OCI-LY7 (cell line): ENCODE measurements around the gene CUBN. TPM values are rescaled to one million over a fixed set of nuclear protein-coding genes. Genes with fewer than 3 reads are reported as not detected.
"Not testable (repeated sequence)": the region's sequence is repeated elsewhere in the genome, so short reads cannot be mapped to it uniquely, and the experiment has no call there.

Experiments
- BruUV-seq: library from RNA; stranded (reverse); fragments of 400-500 nt; replicated peaks from 2 replicates; lab custom pipeline; 2021; lab: Mats Ljungman, UMichigan
- CTCF ChIA-PET: fragments of 300-600 bp; sonication (Branson Sonifier 250); formaldehyde crosslinking; loops from one replicate; lab custom pipeline; 2022; ENCODE audit warnings: antibody characterized with exemption; ENCODE audit not compliant: unreplicated experiment; lab: Charles Lee
- POLR2A ChIA-PET: fragments of 300-600 bp; sonication (Branson Sonifier 250); formaldehyde crosslinking; loops from one replicate; lab custom pipeline; 2022; ENCODE audit warnings: antibody characterized with exemption; lab: Charles Lee
- DNase-seq: peaks from one replicate; pipeline ENCODE4 v3.0.0-alpha.2; 2015; ENCODE audit warnings: low spot score
- H2AFZ ChIP-seq: fragments of 200-600 bp; sonication (generic), shearing (Covaris generic); 2 replicates; pipeline ENCODE4 v1.6.1; 2014; ENCODE audit warnings: mild to moderate bottlenecking, antibody characterized with exemption, low read length, moderate library complexity
- H3K27ac ChIP-seq: fragments of 200-600 bp; sonication (generic); 2 replicates; pipeline ENCODE4 v1.5.1; 2014; ENCODE audit warnings: mixed run types, low read depth, mild to moderate bottlenecking, moderate library complexity, low read length, inconsistent platforms; ENCODE audit not compliant: poor library complexity, severe bottlenecking
- H3K36me3 ChIP-seq: fragments of 200-600 bp; sonication (generic); 2 replicates; pipeline ENCODE4 v1.6.1; 2014; ENCODE audit warnings: mild to moderate bottlenecking, antibody characterized with exemption, low read length, moderate library complexity, mixed read lengths; ENCODE audit not compliant: insufficient read depth
- H3K4me1 ChIP-seq: fragments of 200-600 bp; sonication (generic); 2 replicates; pipeline ENCODE4 v1.5.1; 2014; ENCODE audit warnings: mild to moderate bottlenecking, low read length; ENCODE audit not compliant: insufficient read depth, poor library complexity, severe bottlenecking
- H3K4me2 ChIP-seq: fragments of 200-600 bp; sonication (generic); 2 replicates; pipeline ENCODE4 v1.6.1; 2014; ENCODE audit warnings: mild to moderate bottlenecking, low read length
- H3K4me3 ChIP-seq: fragments of 200-600 bp; sonication (generic); 2 replicates; pipeline ENCODE4 v1.5.1; 2014; ENCODE audit warnings: mild to moderate bottlenecking, low read depth, low read length; ENCODE audit not compliant: poor library complexity, severe bottlenecking
- H3K79me2 ChIP-seq: fragments of 200-600 bp; sonication (generic); 2 replicates; pipeline ENCODE4 v1.6.1; 2016; ENCODE audit warnings: low read depth, mild to moderate bottlenecking, low read length, moderate library complexity, mixed read lengths; ENCODE audit not compliant: insufficient read depth
- H3K9me2 ChIP-seq: fragments of 200-600 bp; sonication (generic); 2 replicates; pipeline ENCODE4 v1.6.1; 2016; ENCODE audit warnings: mild to moderate bottlenecking, low read length, mixed read lengths; ENCODE audit not compliant: insufficient read depth
- H3K9me3 ChIP-seq: fragments of 200-600 bp; sonication (generic); 2 replicates; pipeline ENCODE4 v1.6.1; 2014; ENCODE audit warnings: mild to moderate bottlenecking, mixed run types, low read length, mixed read lengths
- H4K20me1 ChIP-seq: fragments of 200-600 bp; sonication (generic); 2 replicates; pipeline ENCODE4 v1.6.1; 2014; ENCODE audit warnings: mild to moderate bottlenecking, antibody characterized with exemption, low read length, moderate library complexity, mixed read lengths; ENCODE audit not compliant: insufficient read depth
- EZH2phosphoT487 ChIP-seq: fragments of 200-600 bp; sonication (generic); IDR thresholded peaks from 2 replicates; pipeline ENCODE4 v1.6.1; 2018; ENCODE audit warnings: low read depth, borderline replicate concordance, mild to moderate bottlenecking, mixed run types, antibody characterized with exemption, low read length, moderate library complexity, mixed read lengths
- intact Hi-C: fragments of 100-400 bp; cut with micrococcal nuclease; formaldehyde crosslinking; loops from one replicate; pipeline ENCODE4 v1.10.0; 2022; ENCODE audit not compliant: unreplicated experiment
- total RNA-seq, 2 experiments: library from RNA; depleted of rRNA in 1 of 2; stranded (reverse); fragments of >200 nt in 1 of 2; shearing (Covaris generic) in 1 of 2; gene quantifications; 2 replicates each; pipeline ENCODE4 v1.2.3, GENCODE V29; 2014 to 2022
- TF ChIP-seq, protein P1 (sequence below): fragments of 200-600 bp; sonication (generic); conservative IDR thresholded peaks from 2 replicates; pipeline ENCODE4 v1.5.1; 2014; ENCODE audit warnings: mild to moderate bottlenecking, antibody characterized with exemption, low read length, moderate library complexity, mixed read lengths

CUBN gene
- total RNA-seq, 2 experiments from 2014 or later = 0.13 to 0.25 TPM

DNA sequence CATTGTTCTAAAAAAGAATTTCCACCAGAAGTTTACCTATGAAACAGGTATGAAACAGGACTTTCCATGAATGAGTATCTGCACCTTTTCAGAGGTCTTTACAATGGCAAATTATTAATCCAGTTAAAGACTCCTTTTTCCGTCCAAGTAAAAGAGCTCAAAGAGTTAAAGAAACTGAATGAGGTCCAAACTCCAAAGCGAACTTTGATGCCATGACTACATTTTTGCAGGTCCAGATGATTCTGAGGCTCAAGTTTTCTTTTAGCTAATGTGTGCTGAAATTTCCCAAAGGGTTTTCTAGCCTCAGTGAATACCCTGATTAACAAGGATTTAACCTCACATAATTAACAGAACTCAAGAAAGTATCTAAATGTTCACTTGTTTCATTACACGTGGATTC lies 9.8 kb downstream of the CUBN start:
- intact Hi-C loops = no loop called here
- BruUV-seq = no TSS peak
- CTCF ChIA-PET = no interaction called here

DNA sequence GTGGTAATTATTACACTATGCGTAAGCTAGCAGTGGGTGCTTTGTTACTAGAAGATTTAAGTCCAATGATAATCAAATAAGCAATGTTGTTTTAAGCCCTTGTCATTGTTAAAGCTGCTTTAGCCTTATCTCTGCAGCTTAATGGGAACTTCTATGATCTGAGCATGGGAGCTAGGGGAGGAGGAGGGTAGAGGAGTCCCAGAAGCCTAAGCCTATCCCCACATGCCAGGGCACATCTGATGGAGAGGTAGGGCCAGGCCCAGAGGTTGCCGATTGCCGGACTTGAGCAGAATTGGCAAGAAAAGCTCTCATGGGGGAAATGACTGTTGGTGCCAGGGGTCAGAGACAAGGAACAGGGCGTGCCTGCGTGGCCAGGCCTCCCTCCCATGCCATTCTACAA lies 13.4 kb downstream of the CUBN start:
- ChIA-PET CTCF (no interaction called here), POLR2A (interaction anchor here (0.6 kb wide), 1 partner anchor 772 kb away, joined by 3 read pairs; no protein-coding TSS in a partner anchor)
- no peaks in the 10 kb centered on the region for H3K79me2 ChIP-seq
- no peak overlapping the region for H3K27ac ChIP-seq
- BruUV-seq = no TSS peak
- no peak overlapping the region for H2AFZ ChIP-seq
- no peaks in the 10 kb centered on the region for H4K20me1 ChIP-seq
- intact Hi-C loops = no loop called here
- no peak overlapping the region for H3K4me3 ChIP-seq
- H3K4me2 ChIP-seq = no peak overlapping the region
- H3K4me1 ChIP-seq = no peaks in the 10 kb centered on the region
- H3K36me3 ChIP-seq = no peaks in the 10 kb centered on the region
- no peak for DNase-seq
- no peaks in the 10 kb centered on the region for H3K9me2 ChIP-seq
- no peaks in the 10 kb centered on the region for H3K9me3 ChIP-seq
- TF ChIP-seq EZH2phosphoT487 = no peak
- TF ChIP-seq, protein P1, sequence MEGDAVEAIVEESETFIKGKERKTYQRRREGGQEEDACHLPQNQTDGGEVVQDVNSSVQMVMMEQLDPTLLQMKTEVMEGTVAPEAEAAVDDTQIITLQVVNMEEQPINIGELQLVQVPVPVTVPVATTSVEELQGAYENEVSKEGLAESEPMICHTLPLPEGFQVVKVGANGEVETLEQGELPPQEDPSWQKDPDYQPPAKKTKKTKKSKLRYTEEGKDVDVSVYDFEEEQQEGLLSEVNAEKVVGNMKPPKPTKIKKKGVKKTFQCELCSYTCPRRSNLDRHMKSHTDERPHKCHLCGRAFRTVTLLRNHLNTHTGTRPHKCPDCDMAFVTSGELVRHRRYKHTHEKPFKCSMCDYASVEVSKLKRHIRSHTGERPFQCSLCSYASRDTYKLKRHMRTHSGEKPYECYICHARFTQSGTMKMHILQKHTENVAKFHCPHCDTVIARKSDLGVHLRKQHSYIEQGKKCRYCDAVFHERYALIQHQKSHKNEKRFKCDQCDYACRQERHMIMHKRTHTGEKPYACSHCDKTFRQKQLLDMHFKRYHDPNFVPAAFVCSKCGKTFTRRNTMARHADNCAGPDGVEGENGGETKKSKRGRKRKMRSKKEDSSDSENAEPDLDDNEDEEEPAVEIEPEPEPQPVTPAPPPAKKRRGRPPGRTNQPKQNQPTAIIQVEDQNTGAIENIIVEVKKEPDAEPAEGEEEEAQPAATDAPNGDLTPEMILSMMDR = no peak

More for the DNA sequence above, 9.8 kb downstream of the CUBN start:
- Histone ChIP-seq H3K27ac (no peak overlapping the region), H3K9me2 (no peaks in the 10 kb centered on the region), H3K4me3 (no peak overlapping the region), H3K36me3 (no peaks in the 10 kb centered on the region), H3K9me3 (no peaks in the 10 kb centered on the region), H3K4me1 (no peaks in the 10 kb centered on the region), H4K20me1 (no peaks in the 10 kb centered on the region), H2AFZ (no peak overlapping the region), H3K4me2 (no peak overlapping the region), H3K79me2 (no peaks in the 10 kb centered on the region)
- POLR2A ChIA-PET = no interaction called here
- no peak for DNase-seq
- TF ChIP-seq, protein P1 = no peak
- TF ChIP-seq EZH2phosphoT487 = no peak

GRCh38 chr10:17115683-17116082 lies 13.9 kb downstream of the CUBN start:
- H3K9me3 ChIP-seq = no peaks in the 10 kb centered on the region
- no peaks in the 10 kb centered on the region for H3K4me1 ChIP-seq
- H4K20me1 ChIP-seq = no peaks in the 10 kb centered on the region
- no TSS peak for BruUV-seq
- H3K27ac ChIP-seq = no peak overlapping the region
- no peak overlapping the region for H2AFZ ChIP-seq
- no peak overlapping the region for H3K4me2 ChIP-seq
- no peak overlapping the region for H3K4me3 ChIP-seq
- no peaks in the 10 kb centered on the region for H3K9me2 ChIP-seq
- H3K79me2 ChIP-seq = no peaks in the 10 kb centered on the region
- ChIA-PET POLR2A (interaction anchor here (0.6 to 1.2 kb wide), 3 partner anchors 772 to 1173 kb away, joined by 3 to 6 read pairs (median 4); no protein-coding TSS in a partner anchor), CTCF (no interaction called here)
- DNase-seq = no peak
- intact Hi-C loops = no loop called here
- TF ChIP-seq, protein P1 = no peak
- TF ChIP-seq EZH2phosphoT487 = no peak
- no peaks in the 10 kb centered on the region for H3K36me3 ChIP-seq

DNA sequence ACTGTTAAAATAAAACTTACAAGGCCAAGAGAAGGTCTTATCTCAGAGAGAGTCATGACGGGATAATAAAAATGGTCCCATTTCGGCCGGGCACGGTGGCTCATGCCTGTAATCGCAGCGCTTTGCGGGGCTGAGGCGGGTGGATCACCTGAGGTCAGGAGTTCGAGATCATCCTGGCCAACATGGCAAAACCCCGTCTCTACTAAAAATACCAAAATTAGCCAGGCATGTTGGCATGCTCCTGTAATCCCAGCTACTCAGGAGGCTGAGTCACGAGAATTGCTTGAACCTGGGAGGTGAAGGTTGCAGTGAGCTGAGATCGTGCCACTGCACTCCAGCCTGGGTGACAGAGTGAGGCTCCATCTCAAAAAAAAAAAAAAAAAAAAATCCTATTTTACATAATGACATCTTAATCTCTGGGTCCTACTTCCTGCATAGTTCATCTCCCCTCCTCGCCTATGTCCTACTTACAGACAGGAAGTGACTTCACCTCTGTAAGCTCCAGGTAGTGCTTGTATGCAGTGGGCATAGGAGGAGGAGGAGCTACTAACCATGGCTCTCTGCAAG lies 14.7 kb downstream of the CUBN start:
- H3K9me2 ChIP-seq, DNase-seq, H3K4me3 ChIP-seq, H3K79me2 ChIP-seq, H3K36me3 ChIP-seq, H3K4me2 ChIP-seq, H4K20me1 ChIP-seq, H3K27ac ChIP-seq, H3K9me3 ChIP-seq, H3K4me1 ChIP-seq, CTCF ChIA-PET, intact Hi-C loops, BruUV-seq, H2AFZ ChIP-seq: not testable (repeated sequence)
- POLR2A ChIA-PET = interaction anchor here (0.7 to 1.2 kb wide), 2 partner anchors 1123 to 1172 kb away, joined by 4 to 6 read pairs; no protein-coding TSS in a partner anchor
